ENCODE measurements around the gene IFI16. TPM values are rescaled to one million over a fixed set of nuclear protein-coding genes. Genes with fewer than 3 reads are reported as not detected.
A peak's percentile ranks its signal among the peaks of the same experiment; 100 is the strongest.

The IFI16 gene
- polyA plus RNA-seq, 3 donors: 64.8 to 99.7 (median 80.1) TPM

- Histone ChIP-seq H3K4me3 (replicated peaks in 1 of 3; ENCODE audit: low read depth in 2 of 3, low read length in 3 of 3) (peak overlapping the region in 1 of 3 experiments; percentile 47), H3K9ac (ENCODE audit: insufficient read depth, low read length, poor library complexity, severe bottlenecking) (no peak overlapping the region), H3K4me2 (replicated peaks; ENCODE audit: extremely low read depth, low read length, poor library complexity, severe bottlenecking) (peak overlapping the region; percentile 6), H3K36me3 (replicated peaks in 1 of 2; ENCODE audit: control insufficient read depth in 1 of 2, insufficient read depth in 2 of 2, low read length in 2 of 2) (no peaks in the 10 kb centered on the region), H3K27ac (ENCODE audit: low read depth in 1 of 2, low read length in 2 of 2) (peak overlapping the region; percentile 75 to 86), H3K4me1 (ENCODE audit: control insufficient read depth in 1 of 2, insufficient read depth in 2 of 2, low read length in 2 of 2) (peaks cover 73 to 79% of the 10 kb centered on the region in 2 donors), H3K79me2 (ENCODE audit: insufficient read depth, low read length) (no peaks in the 10 kb centered on the region), H4K20me1 (ENCODE audit: insufficient read depth, low read length) (no peaks in the 10 kb centered on the region), H3K9me3 (replicated peaks in 1 of 2; ENCODE audit: control insufficient read depth in 1 of 2, insufficient read depth in 1 of 2, low read length in 2 of 2) (no peaks in the 10 kb centered on the region), H3K27me3 (ENCODE audit: control insufficient read depth in 2 of 2, insufficient read depth in 2 of 2, low read length in 2 of 2) (no peaks in the 10 kb centered on the region), H2AFZ (ENCODE audit: insufficient read depth, low read depth, low read length, poor library complexity, severe bottlenecking) (no peak overlapping the region)
- DNase-seq: peak in 2 of 3 donors; percentile 37 to 52
- no peak overlapping the region for H3K4me3 Mint-ChIP-seq
- no CpG with 5 or more reads among the region's 4 CpGs for WGBS (ENCODE audit: insufficient coverage)
- intact Hi-C loops (cut with micrococcal nuclease): loop anchor here in 1 of 2 donors (2.0 kb wide), 1 partner anchor 14 kb away; the partner anchor contains the start of gene AIM2
- H3K36me3 Mint-ChIP-seq: peaks cover 0 to 3% of the 10 kb centered on the region in 2 donors
- H3K27me3 Mint-ChIP-seq (ENCODE audit: low read depth in 3 of 3): peaks cover 0 to 2% (median 1%) of the 10 kb centered on the region in 3 donors
- H3K27ac Mint-ChIP-seq: peak overlapping the region; percentile 85 to 98 (median 96)
- no peak for TF ChIP-seq CTCF (IDR thresholded peaks at IDR 0.05)
- peaks cover 0 to 3% (median 0%) of the 10 kb centered on the region in 7 donors for H3K9me3 Mint-ChIP-seq
- H3K4me1 Mint-ChIP-seq: peaks cover 58% of the 10 kb centered on the region
These were observed 80.8 kb downstream of the IFI16 start for GRCh38 chr1:159090286-159091179.

GRCh38 chr1:159091180-159091560, 81.5 kb downstream of the IFI16 start:
- Mint-ChIP-seq H3K9me3 (peaks cover 0 to 3% (median 0%) of the 10 kb centered on the region in 7 donors), H3K4me3 (peak overlapping the region in 1 of 2 donors; percentile 46), H3K36me3 (peaks cover 0 to 3% of the 10 kb centered on the region in 2 donors), H3K27me3 (ENCODE audit: low read depth in 3 of 3) (peaks cover 0 to 2% (median 1%) of the 10 kb centered on the region in 3 donors), H3K4me1 (peaks cover 58% of the 10 kb centered on the region), H3K27ac (peak overlapping the region; percentile 95 to 99 (median 97))
- Histone ChIP-seq H2AFZ (ENCODE audit: insufficient read depth, low read depth, low read length, poor library complexity, severe bottlenecking) (no peak overlapping the region), H3K27me3 (ENCODE audit: control insufficient read depth in 2 of 2, insufficient read depth in 2 of 2, low read length in 2 of 2) (no peaks in the 10 kb centered on the region), H3K4me2 (replicated peaks; ENCODE audit: extremely low read depth, low read length, poor library complexity, severe bottlenecking) (peak overlapping the region; percentile 55), H3K79me2 (ENCODE audit: insufficient read depth, low read length) (no peaks in the 10 kb centered on the region), H3K4me3 (replicated peaks in 1 of 3; ENCODE audit: low read depth in 2 of 3, low read length in 3 of 3) (peak overlapping the region in 1 of 3 experiments; percentile 47), H3K9ac (ENCODE audit: insufficient read depth, low read length, poor library complexity, severe bottlenecking) (no peak overlapping the region), H4K20me1 (ENCODE audit: insufficient read depth, low read length) (no peaks in the 10 kb centered on the region), H3K36me3 (replicated peaks in 1 of 2; ENCODE audit: control insufficient read depth in 1 of 2, insufficient read depth in 2 of 2, low read length in 2 of 2) (no peaks in the 10 kb centered on the region), H3K9me3 (replicated peaks in 1 of 2; ENCODE audit: control insufficient read depth in 1 of 2, insufficient read depth in 1 of 2, low read length in 2 of 2) (no peaks in the 10 kb centered on the region), H3K27ac (ENCODE audit: low read depth in 1 of 2, low read length in 2 of 2) (peak overlapping the region; percentile 75 to 86), H3K4me1 (ENCODE audit: control insufficient read depth in 1 of 2, insufficient read depth in 2 of 2, low read length in 2 of 2) (peaks cover 67 to 73% of the 10 kb centered on the region in 2 donors)
- TF ChIP-seq CTCF (IDR thresholded peaks at IDR 0.05): no peak
- intact Hi-C loops (cut with micrococcal nuclease): loop anchor here in 1 of 2 donors (2.0 kb wide), 1 partner anchor 14 kb away; the partner anchor contains the start of gene AIM2
- DNase-seq: no peak
- WGBS (ENCODE audit: insufficient coverage): no CpG with 5 or more reads among the region's 2 CpGs
